Uterus (tissue), 4 donors: ENCODE data around the gene HRK. TPM values are rescaled to one million over a fixed set of nuclear protein-coding genes. Genes with fewer than 3 reads are reported as not detected.

Experiments
- DNase-seq, 2 donors: peaks; one replicate each; pipeline ENCODE4 v3.0.0-alpha.2; 2019 to 2020
- H3K27ac ChIP-seq, 2 donors: fragments of 200-600 bp; sonication (generic); 1 replicate in 1 of 2; 2 replicates in 1 of 2; pipeline ENCODE4 v1.5.1; 2016 to 2018
- H3K27me3 ChIP-seq, 2 donors: fragments of 200-600 bp; sonication (generic); one replicate each; pipeline ENCODE4 v1.5.1; 2018 to 2019; ENCODE audit warnings: control low read depth in 1 of 2
- H3K36me3 ChIP-seq, 2 donors: fragments of 200-600 bp; sonication (generic); one replicate each; pipeline ENCODE4 v1.5.1; 2019; ENCODE audit warnings: control low read depth in 1 of 2
- H3K4me1 ChIP-seq, 2 donors: fragments of 200-600 bp; sonication (generic); one replicate each; pipeline ENCODE4 v1.5.1; 2018 to 2019; ENCODE audit warnings: control low read depth in 1 of 2
- H3K4me3 ChIP-seq, 2 donors: fragments of 200-600 bp; sonication (generic); 1 replicate in 1 of 2; 2 replicates in 1 of 2; pipeline ENCODE4 v1.5.1; 2018 to 2019; ENCODE audit warnings: mild to moderate bottlenecking in 1 of 2
- H3K9me3 ChIP-seq, 2 donors: fragments of 200-600 bp; sonication (generic); one replicate each; pipeline ENCODE4 v1.5.1; 2019; ENCODE audit warnings: control low read depth in 1 of 2
- CTCF ChIP-seq, 4 experiments: fragments of 200-600 bp in 2 of 4; fragments of 450-650 bp in 2 of 4; sonication (generic) in 2 of 4; IDR thresholded peaks; one replicate each; pipeline ENCODE4 v1.5.1; 2016 to 2019; ENCODE audit warnings: antibody characterized with exemption in 4 of 4, mild to moderate bottlenecking in 2 of 4, moderate library complexity in 1 of 4
- POLR2A ChIP-seq, 2 donors: fragments of 450-650 bp; IDR thresholded peaks; one replicate each; pipeline ENCODE4 v1.6.1; 2016; ENCODE audit warnings: antibody characterized with exemption in 2 of 2, mild to moderate bottlenecking in 1 of 2, moderate library complexity in 1 of 2
- intact Hi-C: fragments of 100-400 bp; cut with DNase I; formaldehyde crosslinking; loops from one replicate; pipeline ENCODE4 v1.15.1; 2023; ENCODE audit warnings: low total_unique reads
- total RNA-seq, 4 donors: library from RNA; depleted of rRNA in 3 of 4; stranded (reverse); fragments of >200 nt in 3 of 4; gene quantifications; one replicate each; pipeline versions ENCODE4 v1.1.0 to v1.2.4, GENCODE V29; 2014 to 2023
- donor health status: DM: yes; HTN: yes; CAD: no.

HRK gene
- total RNA-seq = 1 to 10 TPM in 1 of 4 donors, under 1 TPM in 1, not detected in 2; 0.55 to 1.5 TPM

GRCh38 chr12:116881325-116881876 lies at the start of gene HRK:
HRK (minus strand) TSS chr12:116881441; CDS start chr12:116881307, 134 bp downstream.
- peaks cover 0 to 26% of the 10 kb centered on the region in 2 donors for H3K4me1 ChIP-seq
- no peaks in the 10 kb centered on the region for H3K36me3 ChIP-seq
- H3K27me3 ChIP-seq = peaks cover 14 to 31% of the 10 kb centered on the region in 2 donors
- DNase-seq = no peak
- H3K4me3 ChIP-seq = no peak within 1 kb of the TSS
- no peak for TF ChIP-seq CTCF (IDR thresholded peaks at IDR 0.05)
- intact Hi-C loops = no loop called here
- H3K9me3 ChIP-seq = no peaks in the 10 kb centered on the region
- no peak within 1 kb of the TSS for H3K27ac ChIP-seq

GRCh38 chr12:116929885-116930284 lies 48.6 kb upstream of the HRK start:
- no peak for DNase-seq
- TF ChIP-seq POLR2A (IDR thresholded peaks at IDR 0.05) = no peak
- TF ChIP-seq CTCF (IDR thresholded peaks at IDR 0.05) = no peak
- intact Hi-C loops = no loop called here
- Histone ChIP-seq H3K36me3 (no peaks in the 10 kb centered on the region), H3K4me3 (no peak overlapping the region), H3K27ac (no peak overlapping the region), H3K4me1 (peaks cover 0 to 14% of the 10 kb centered on the region in 2 donors), H3K9me3 (no peaks in the 10 kb centered on the region), H3K27me3 (no peaks in the 10 kb centered on the region)

- TF ChIP-seq CTCF (IDR thresholded peaks at IDR 0.05) (no peak), POLR2A (IDR thresholded peaks at IDR 0.05) (no peak)
- intact Hi-C loops = no loop called here
- peaks cover 0 to 3% of the 10 kb centered on the region in 2 donors for H3K4me1 ChIP-seq
- no peak overlapping the region for H3K27ac ChIP-seq
- H3K9me3 ChIP-seq = no peaks in the 10 kb centered on the region
- no peaks in the 10 kb centered on the region for H3K27me3 ChIP-seq
- DNase-seq = no peak
- H3K4me3 ChIP-seq = no peak overlapping the region
- H3K36me3 ChIP-seq = no peaks in the 10 kb centered on the region
Measured at GRCh38 chr12:116928504-116928903, 47.3 kb upstream of the HRK start.

GRCh38 chr12:116927244-116927940 lies 46.2 kb upstream of the HRK start:
- H3K36me3 ChIP-seq = no peaks in the 10 kb centered on the region
- TF ChIP-seq CTCF (IDR thresholded peaks at IDR 0.05) (no peak), POLR2A (IDR thresholded peaks at IDR 0.05) (no peak)
- intact Hi-C loops = no loop called here
- H3K27ac ChIP-seq = no peak overlapping the region
- H3K4me1 ChIP-seq = no peaks in the 10 kb centered on the region
- H3K4me3 ChIP-seq = no peak overlapping the region
- no peaks in the 10 kb centered on the region for H3K27me3 ChIP-seq
- no peaks in the 10 kb centered on the region for H3K9me3 ChIP-seq
- DNase-seq = no peak
